ENCODE results near the gene SLC66A3.

SLC66A3 gene

DNA sequence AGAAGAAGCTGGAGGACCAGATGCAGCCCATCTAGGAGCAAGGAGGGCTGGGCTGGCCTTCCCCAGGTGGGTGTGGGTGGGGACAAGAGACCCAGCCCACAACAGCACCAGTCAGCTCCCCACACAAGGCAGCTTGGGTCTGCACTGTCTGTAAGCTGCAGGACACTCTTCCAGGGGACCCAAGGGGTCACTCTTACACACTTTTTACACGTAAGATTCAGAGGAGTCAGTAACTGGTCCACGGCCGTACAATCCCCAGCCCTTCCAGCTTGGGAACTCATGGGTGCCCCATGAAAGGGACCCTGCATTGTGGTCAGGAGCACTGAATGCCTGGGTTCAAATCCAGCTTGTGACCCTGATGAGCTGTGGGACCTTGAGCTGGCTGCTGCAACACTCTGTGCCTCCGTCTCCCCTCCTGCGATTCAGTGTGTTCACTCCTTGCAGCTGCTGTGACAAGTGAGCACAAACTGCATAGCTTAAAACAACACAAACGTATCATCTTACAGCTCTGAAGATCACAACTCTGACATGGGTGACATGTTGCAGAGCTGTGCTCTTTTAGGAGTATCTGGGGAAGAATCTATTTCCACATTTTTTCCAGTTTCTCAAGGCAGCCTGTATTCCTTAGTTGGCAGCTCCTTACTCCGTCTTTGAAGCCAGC, 11.1 kb upstream of the SLC66A3 start:
- TF ChIP-seq SETDB1 (IDR thresholded peaks at IDR 0.05; ENCODE audit: insufficient read length, low read length) = no peak
- TF ChIP-seq, protein P1, sequence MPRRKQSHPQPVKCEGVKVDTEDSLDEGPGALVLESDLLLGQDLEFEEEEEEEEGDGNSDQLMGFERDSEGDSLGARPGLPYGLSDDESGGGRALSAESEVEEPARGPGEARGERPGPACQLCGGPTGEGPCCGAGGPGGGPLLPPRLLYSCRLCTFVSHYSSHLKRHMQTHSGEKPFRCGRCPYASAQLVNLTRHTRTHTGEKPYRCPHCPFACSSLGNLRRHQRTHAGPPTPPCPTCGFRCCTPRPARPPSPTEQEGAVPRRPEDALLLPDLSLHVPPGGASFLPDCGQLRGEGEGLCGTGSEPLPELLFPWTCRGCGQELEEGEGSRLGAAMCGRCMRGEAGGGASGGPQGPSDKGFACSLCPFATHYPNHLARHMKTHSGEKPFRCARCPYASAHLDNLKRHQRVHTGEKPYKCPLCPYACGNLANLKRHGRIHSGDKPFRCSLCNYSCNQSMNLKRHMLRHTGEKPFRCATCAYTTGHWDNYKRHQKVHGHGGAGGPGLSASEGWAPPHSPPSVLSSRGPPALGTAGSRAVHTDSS (tag by site-specific recombination; IDR thresholded peaks at IDR 0.05) = no peak
- no peak for TF ChIP-seq ZNF600 (tag by site-specific recombination; IDR thresholded peaks at IDR 0.05)
- no peak for TF ChIP-seq ZNF112 (tag by site-specific recombination; IDR thresholded peaks at IDR 0.05)
- no peak for TF ChIP-seq ZNF549 (tag by site-specific recombination; IDR thresholded peaks at IDR 0.05)
- TF ChIP-seq ZNF624 (tag by site-specific recombination; IDR thresholded peaks at IDR 0.05) = no peak
- TF ChIP-seq SP3 (tag by site-specific recombination; IDR thresholded peaks at IDR 0.05) = no peak
- TF ChIP-seq ZNF138 (tag by site-specific recombination; IDR thresholded peaks at IDR 0.05; ENCODE audit: borderline replicate concordance) = no peak
- TF ChIP-seq ZNF692 (tag by site-specific recombination; IDR thresholded peaks at IDR 0.05) = no peak
- TF ChIP-seq BCL11A (tag by site-specific recombination; IDR thresholded peaks at IDR 0.05; ENCODE audit: low read depth) = no peak
- no peak for TF ChIP-seq ZFP69B (tag by site-specific recombination; IDR thresholded peaks at IDR 0.05)
- no peak for TF ChIP-seq ZNF610 (tag by site-specific recombination; IDR thresholded peaks at IDR 0.05; ENCODE audit: borderline replicate concordance)
- TF ChIP-seq, protein P2, sequence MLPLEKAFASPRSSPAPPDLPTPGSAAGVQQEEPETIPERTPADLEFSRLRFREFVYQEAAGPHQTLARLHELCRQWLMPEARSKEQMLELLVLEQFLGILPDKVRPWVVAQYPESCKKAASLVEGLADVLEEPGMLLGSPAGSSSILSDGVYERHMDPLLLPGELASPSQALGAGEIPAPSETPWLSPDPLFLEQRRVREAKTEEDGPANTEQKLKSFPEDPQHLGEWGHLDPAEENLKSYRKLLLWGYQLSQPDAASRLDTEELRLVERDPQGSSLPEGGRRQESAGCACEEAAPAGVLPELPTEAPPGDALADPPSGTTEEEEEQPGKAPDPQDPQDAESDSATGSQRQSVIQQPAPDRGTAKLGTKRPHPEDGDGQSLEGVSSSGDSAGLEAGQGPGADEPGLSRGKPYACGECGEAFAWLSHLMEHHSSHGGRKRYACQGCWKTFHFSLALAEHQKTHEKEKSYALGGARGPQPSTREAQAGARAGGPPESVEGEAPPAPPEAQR (tag by site-specific recombination; IDR thresholded peaks at IDR 0.05) = no peak
- Histone ChIP-seq H3K9me3 (ENCODE audit: control insufficient read depth, insufficient read depth, low read depth, low read length) (no peaks in the 10 kb centered on the region), H3K4me1 (ENCODE audit: control insufficient read depth, insufficient read depth, low read length) (no peaks in the 10 kb centered on the region), H3K27ac (ENCODE audit: extremely low read depth, low read depth, low read length) (no peak overlapping the region), H3K36me3 (ENCODE audit: control insufficient read depth in 2 of 2, insufficient read depth in 1 of 2, low read length in 2 of 2) (no peaks in the 10 kb centered on the region), H3K4me3 (ENCODE audit: low read depth, low read length) (no peak overlapping the region)
- ChIA-PET POLR2A (interaction anchor here (0.6 to 1.2 kb wide), 2 partner anchors 12 to 228 kb away, joined by 3 to 4 read pairs; a partner anchor contains a TSS), CTCF (interaction anchor here (0.6 to 4.9 kb wide), 9 partner anchors 13 to 457 kb away, joined by 3 to 51 read pairs (median 4); a partner anchor contains a TSS)

DNA sequence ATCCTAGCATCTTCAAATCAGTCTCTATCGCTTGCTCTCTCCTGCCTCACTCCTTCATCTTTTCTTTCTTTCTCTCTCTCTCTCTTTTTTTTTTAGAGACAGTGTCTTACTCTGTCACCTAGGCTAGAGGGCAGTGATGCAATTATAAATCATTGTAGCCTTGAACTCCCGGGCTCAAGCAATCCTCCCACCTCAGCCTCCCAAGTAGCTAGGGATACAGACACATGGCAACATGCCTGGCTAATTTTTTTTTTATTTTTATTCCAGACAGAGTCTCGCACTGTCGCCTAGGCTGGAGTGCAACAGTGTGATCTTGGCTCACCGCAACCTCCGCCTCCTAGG, 10.6 kb upstream of the SLC66A3 start:
- Histone ChIP-seq H3K4me3 (ENCODE audit: low read depth, low read length) (no peak overlapping the region), H3K4me1 (ENCODE audit: control insufficient read depth, insufficient read depth, low read length) (no peaks in the 10 kb centered on the region), H3K36me3 (ENCODE audit: control insufficient read depth in 2 of 2, insufficient read depth in 1 of 2, low read length in 2 of 2) (no peaks in the 10 kb centered on the region), H3K9me3 (ENCODE audit: control insufficient read depth, insufficient read depth, low read depth, low read length) (no peaks in the 10 kb centered on the region), H3K27ac (ENCODE audit: extremely low read depth, low read depth, low read length) (no peak overlapping the region)
- no peak for TF ChIP-seq ZBTB26 (tag by site-specific recombination; optimal IDR thresholded peaks at IDR 0.05)
- TF ChIP-seq ZNF621 (tag by site-specific recombination; IDR thresholded peaks at IDR 0.05) = no peak
- no peak for TF ChIP-seq ZBTB49 (tag by site-specific recombination; IDR thresholded peaks at IDR 0.05; ENCODE audit: low read depth)
- TF ChIP-seq WT1 (tag by site-specific recombination; IDR thresholded peaks at IDR 0.05) = peak; percentile 65
- TF ChIP-seq ZBTB17 (tag by site-specific recombination; IDR thresholded peaks at IDR 0.05) = peak; percentile 23; the same call in 1 of the 2 replicates
- no peak for TF ChIP-seq ZNF530 (tag by site-specific recombination; IDR thresholded peaks at IDR 0.05; ENCODE audit: low read depth)
- no peak for TF ChIP-seq ZBTB8A (tag by site-specific recombination; IDR thresholded peaks at IDR 0.05)
- TF ChIP-seq, protein P3, sequence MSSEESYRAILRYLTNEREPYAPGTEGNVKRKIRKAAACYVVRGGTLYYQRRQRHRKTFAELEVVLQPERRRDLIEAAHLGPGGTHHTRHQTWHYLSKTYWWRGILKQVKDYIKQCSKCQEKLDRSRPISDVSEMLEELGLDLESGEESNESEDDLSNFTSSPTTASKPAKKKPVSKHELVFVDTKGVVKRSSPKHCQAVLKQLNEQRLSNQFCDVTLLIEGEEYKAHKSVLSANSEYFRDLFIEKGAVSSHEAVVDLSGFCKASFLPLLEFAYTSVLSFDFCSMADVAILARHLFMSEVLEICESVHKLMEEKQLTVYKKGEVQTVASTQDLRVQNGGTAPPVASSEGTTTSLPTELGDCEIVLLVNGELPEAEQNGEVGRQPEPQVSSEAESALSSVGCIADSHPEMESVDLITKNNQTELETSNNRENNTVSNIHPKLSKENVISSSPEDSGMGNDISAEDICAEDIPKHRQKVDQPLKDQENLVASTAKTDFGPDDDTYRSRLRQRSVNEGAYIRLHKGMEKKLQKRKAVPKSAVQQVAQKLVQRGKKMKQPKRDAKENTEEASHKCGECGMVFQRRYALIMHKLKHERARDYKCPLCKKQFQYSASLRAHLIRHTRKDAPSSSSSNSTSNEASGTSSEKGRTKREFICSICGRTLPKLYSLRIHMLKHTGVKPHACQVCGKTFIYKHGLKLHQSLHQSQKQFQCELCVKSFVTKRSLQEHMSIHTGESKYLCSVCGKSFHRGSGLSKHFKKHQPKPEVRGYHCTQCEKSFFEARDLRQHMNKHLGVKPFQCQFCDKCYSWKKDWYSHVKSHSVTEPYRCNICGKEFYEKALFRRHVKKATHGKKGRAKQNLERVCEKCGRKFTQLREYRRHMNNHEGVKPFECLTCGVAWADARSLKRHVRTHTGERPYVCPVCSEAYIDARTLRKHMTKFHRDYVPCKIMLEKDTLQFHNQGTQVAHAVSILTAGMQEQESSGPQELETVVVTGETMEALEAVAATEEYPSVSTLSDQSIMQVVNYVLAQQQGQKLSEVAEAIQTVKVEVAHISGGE (tag by site-specific recombination; conservative IDR thresholded peaks at IDR 0.05; ENCODE audit: low read depth) = no peak
- peak; percentile 24 for TF ChIP-seq ZNF654 (tag by site-specific recombination; IDR thresholded peaks at IDR 0.05; ENCODE audit: low read depth)
- no peak for TF ChIP-seq ZNF571 (tag by site-specific recombination; IDR thresholded peaks at IDR 0.05)
- ChIA-PET CTCF (interaction anchor here (0.6 to 4.9 kb wide), 5 partner anchors 13 to 440 kb away, joined by 3 to 51 read pairs (median 4); a partner anchor contains a TSS), POLR2A (interaction anchor here (0.6 kb wide), 1 partner anchor 228 kb away, joined by 4 read pairs; no protein-coding TSS in a partner anchor)
